ENCODE data around the gene FMNL3. TPM values are rescaled to one million over a fixed set of nuclear protein-coding genes. Genes with fewer than 3 reads are reported as not detected.

The FMNL3 gene
- total RNA-seq, 6 donors from 2014 or later, result 13.0 to 46.7 (median 29.4) TPM

DNA sequence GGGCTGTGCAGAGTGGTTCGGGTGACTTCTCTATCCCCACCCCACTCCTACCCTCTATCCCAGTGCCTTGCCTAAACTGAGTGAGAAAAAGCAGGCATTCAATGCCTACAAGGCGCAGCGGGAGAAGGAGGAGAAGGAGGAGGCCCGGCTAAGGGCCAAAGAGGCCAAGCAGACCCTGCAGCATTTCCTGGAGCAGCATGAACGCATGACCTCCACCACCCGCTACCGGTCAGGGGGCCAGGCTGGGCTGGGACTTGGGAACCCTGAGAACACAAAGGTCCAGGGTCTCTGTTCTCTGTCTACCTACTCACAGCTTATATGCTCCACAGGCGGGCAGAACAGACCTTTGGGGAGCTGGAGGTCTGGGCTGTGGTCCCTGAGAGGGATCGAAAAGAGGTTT lies 72.2 kb downstream of the FMNL3 start:
- no peak overlapping the region for H3K4me3 ChIP-seq
- TF ChIP-seq EP300 (IDR thresholded peaks at IDR 0.05) (no peak), POLR2A (IDR thresholded peaks at IDR 0.05) (no peak), POLR2AphosphoS5 (IDR thresholded peaks at IDR 0.05) (no peak)
- TF ChIP-seq, protein P1, sequence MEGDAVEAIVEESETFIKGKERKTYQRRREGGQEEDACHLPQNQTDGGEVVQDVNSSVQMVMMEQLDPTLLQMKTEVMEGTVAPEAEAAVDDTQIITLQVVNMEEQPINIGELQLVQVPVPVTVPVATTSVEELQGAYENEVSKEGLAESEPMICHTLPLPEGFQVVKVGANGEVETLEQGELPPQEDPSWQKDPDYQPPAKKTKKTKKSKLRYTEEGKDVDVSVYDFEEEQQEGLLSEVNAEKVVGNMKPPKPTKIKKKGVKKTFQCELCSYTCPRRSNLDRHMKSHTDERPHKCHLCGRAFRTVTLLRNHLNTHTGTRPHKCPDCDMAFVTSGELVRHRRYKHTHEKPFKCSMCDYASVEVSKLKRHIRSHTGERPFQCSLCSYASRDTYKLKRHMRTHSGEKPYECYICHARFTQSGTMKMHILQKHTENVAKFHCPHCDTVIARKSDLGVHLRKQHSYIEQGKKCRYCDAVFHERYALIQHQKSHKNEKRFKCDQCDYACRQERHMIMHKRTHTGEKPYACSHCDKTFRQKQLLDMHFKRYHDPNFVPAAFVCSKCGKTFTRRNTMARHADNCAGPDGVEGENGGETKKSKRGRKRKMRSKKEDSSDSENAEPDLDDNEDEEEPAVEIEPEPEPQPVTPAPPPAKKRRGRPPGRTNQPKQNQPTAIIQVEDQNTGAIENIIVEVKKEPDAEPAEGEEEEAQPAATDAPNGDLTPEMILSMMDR (IDR thresholded peaks at IDR 0.05), result no peak
- no peaks in the 10 kb centered on the region for H3K27me3 ChIP-seq
- DNase-seq, result no peak
- no peak overlapping the region for H3K27ac ChIP-seq
- WGBS, 2 donors, result 83 to 92% methylated on average over 9 of the region's 9 CpGs
- peaks cover 0 to 18% (median 6%) of the 10 kb centered on the region in 4 donors for H3K36me3 ChIP-seq
- no peak for ATAC-seq (ENCODE audit: low FRiP score in 2 of 2)
- H3K9me3 ChIP-seq, result no peaks in the 10 kb centered on the region
- peaks cover 9 to 15% (median 13%) of the 10 kb centered on the region in 4 donors for H3K4me1 ChIP-seq

DNA sequence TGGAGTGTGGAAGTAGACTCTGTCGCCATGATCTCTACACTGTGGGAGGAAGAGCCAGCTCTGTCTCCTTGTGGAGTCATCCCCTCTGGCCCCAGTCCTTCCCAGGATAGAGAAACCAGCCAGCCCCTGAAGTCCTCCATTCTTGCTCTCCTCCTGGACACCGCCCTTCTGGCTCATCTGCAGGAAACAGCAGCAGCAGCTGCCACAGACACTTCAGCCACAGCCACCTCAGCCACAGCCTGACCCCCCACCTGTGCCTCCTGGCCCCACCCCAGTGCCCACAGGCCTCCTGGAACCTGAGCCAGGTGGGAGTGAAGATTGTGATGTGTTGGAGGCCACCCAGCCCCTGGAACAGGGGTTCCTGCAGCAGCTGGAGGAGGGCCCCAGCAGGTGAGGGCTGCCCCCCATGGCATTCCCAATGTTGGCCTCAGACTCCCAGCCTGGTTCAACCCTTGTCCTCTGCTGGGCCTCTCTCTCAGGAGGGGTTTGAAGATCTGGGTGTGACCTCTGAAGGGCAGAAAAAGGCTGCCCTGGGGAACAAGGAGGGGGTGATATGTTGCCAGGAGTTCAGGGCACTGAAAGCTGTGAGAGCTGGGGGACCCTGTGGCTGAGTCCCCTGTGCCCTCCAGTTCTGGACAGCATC lies 73.4 kb downstream of the FMNL3 start:
- DNase-seq, result no peak
- TF ChIP-seq POLR2A (IDR thresholded peaks at IDR 0.05) (no peak), EP300 (IDR thresholded peaks at IDR 0.05) (no peak), POLR2AphosphoS5 (IDR thresholded peaks at IDR 0.05) (no peak)
- TF ChIP-seq, protein P1 (IDR thresholded peaks at IDR 0.05), result no peak
- no peak for ATAC-seq (ENCODE audit: low FRiP score in 2 of 2)
- 94% methylated on average over 2 of the region's 2 CpGs for WGBS, 2 donors
- Histone ChIP-seq H3K4me3 (no peak overlapping the region), H3K36me3 (peaks cover 0 to 18% (median 6%) of the 10 kb centered on the region in 4 donors), H3K9me3 (no peaks in the 10 kb centered on the region), H3K4me1 (peaks cover 9 to 15% (median 13%) of the 10 kb centered on the region in 4 donors), H3K27me3 (no peaks in the 10 kb centered on the region), H3K27ac (no peak overlapping the region)

DNA sequence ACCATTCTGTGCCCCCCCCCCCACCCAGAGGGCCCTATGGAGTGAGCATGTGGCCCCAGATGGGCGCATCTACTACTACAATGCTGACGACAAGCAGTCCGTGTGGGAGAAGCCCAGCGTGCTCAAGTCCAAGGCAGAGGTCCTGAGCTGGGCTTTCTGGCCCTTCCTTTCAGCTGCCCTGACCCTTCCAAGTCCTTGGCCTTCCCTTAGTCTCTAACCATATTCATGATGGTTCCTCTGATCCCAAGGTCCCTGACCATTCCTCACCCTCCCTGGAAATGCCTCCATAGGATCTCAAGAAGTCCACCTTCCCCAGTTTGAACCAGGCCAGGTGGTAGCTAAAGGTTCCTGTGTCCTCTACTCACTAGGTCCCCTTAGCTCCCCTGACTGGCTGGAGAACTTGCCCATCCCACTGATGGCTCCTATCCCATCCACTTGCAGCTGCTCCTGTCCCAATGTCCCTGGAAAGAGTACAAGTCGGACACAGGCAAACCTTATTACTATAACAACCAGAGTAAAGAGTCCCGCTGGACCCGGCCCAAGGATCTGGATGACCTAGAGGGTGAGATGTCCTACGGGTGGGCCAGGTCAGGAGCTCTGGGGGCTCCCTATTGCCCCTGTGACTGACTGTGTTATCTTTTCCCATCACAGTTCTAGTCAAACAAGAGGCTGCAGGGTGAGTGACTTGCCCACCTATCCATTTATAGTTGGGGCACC lies 74.1 kb downstream of the FMNL3 start:
- H3K27me3 ChIP-seq, result no peaks in the 10 kb centered on the region
- no peak for DNase-seq
- H3K4me3 ChIP-seq, result no peak overlapping the region
- no peak for ATAC-seq (ENCODE audit: low FRiP score in 2 of 2)
- TF ChIP-seq POLR2A (IDR thresholded peaks at IDR 0.05), result no peak
- TF ChIP-seq EP300 (IDR thresholded peaks at IDR 0.05), result no peak
- TF ChIP-seq, protein P1 (IDR thresholded peaks at IDR 0.05), result no peak
- TF ChIP-seq POLR2AphosphoS5 (IDR thresholded peaks at IDR 0.05), result no peak
- 96% methylated on average over 4 to 8 of the region's 8 CpGs for WGBS, 2 donors
- no peak overlapping the region for H3K27ac ChIP-seq
- no peaks in the 10 kb centered on the region for H3K9me3 ChIP-seq
- peaks cover 0 to 18% (median 5%) of the 10 kb centered on the region in 4 donors for H3K36me3 ChIP-seq
- H3K4me1 ChIP-seq, result peaks cover 9 to 15% (median 13%) of the 10 kb centered on the region in 4 donors

DNA sequence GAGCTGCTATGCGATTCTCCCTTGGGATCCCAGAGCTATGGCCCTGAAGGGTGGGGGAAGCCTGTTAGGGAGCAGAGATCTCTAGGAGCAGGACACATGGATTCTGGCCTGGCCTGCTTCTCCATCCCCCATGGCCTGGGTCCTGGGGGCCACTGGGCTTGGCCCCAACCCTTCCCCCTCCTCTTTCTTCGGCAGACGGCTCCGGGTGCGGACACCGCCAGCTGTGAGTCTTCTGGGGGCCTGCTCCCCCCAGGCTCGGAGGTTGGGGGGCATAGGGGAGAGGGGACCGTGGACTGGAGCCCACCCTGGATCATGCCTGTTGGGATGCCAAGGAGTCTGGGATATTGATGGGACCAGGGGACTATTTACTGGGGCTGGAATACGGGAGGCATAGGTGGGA lies 74.8 kb downstream of the FMNL3 start:
- WGBS, 2 donors, result 96 to 100% methylated on average over 3 to 9 of the region's 9 CpGs
- H3K36me3 ChIP-seq, result peaks cover 0 to 18% (median 3%) of the 10 kb centered on the region in 4 donors
- H3K27ac ChIP-seq, result no peak overlapping the region
- TF ChIP-seq POLR2A (IDR thresholded peaks at IDR 0.05), result no peak
- no peak for DNase-seq
- no peak overlapping the region for H3K4me3 ChIP-seq
- H3K9me3 ChIP-seq, result no peaks in the 10 kb centered on the region
- ATAC-seq (ENCODE audit: low FRiP score in 2 of 2), result no peak
- H3K4me1 ChIP-seq, result peaks cover 9 to 12% (median 10%) of the 10 kb centered on the region in 4 donors
- no peaks in the 10 kb centered on the region for H3K27me3 ChIP-seq

DNA sequence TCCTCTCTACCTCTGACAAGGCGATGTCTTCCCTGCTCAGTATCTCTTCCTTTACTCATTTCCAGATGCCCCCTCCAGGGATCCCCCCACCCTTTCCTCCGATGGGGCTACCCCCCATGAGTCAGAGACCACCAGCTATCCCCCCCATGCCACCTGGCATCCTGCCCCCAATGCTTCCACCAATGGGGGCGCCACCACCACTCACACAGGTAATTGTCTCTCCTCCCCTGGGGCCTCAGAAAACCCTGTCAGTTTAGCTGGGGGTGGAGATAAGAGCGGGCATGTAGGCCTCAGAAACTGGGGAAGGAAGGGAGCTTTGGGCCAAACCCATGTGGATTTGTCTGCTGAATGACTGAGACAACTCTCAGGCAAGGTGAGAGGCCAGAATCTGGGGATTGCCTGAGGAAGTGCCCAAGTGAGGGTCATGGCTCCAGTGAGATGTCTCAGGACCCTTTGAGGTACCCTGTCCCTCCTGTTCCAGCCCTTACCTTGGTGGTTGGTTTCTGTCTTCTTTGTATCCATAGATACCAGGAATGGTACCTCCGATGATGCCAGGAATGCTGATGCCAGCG lies 75.8 kb downstream of the FMNL3 start:
- TF ChIP-seq EP300 (IDR thresholded peaks at IDR 0.05) (no peak), POLR2A (IDR thresholded peaks at IDR 0.05) (no peak), POLR2AphosphoS5 (IDR thresholded peaks at IDR 0.05) (no peak)
- TF ChIP-seq, protein P1 (IDR thresholded peaks at IDR 0.05), result no peak
- ATAC-seq (ENCODE audit: low FRiP score in 2 of 2) (no peak), DNase-seq (no peak)
- Histone ChIP-seq H3K9me3 (no peaks in the 10 kb centered on the region), H3K27me3 (no peaks in the 10 kb centered on the region), H3K27ac (no peak overlapping the region), H3K4me1 (peaks cover under 1 to 2% (median 1%) of the 10 kb centered on the region in 4 donors), H3K4me3 (no peak overlapping the region), H3K36me3 (peaks cover 0 to 18% (median 2%) of the 10 kb centered on the region in 4 donors)
- WGBS, 2 donors, result 88 to 99% methylated on average over 5 of the region's 6 CpGs
